Suprapubic skin (tissue), 3 donors: ENCODE measurements around the gene TEAD1.

ENCODE experiments used
- CTCF ChIP-seq, 2 donors: fragments of 200-600 bp in 1 of 2; fragments of 450-650 bp in 1 of 2; sonication (generic) in 1 of 2; IDR thresholded peaks; one replicate each; pipeline ENCODE4 v1.5.1; 2016 to 2019; ENCODE audit warnings: antibody characterized with exemption in 2 of 2, mild to moderate bottlenecking in 1 of 2, moderate library complexity in 1 of 2
- POLR2A ChIP-seq, 2 donors: fragments of 450-650 bp; IDR thresholded peaks; one replicate each; pipeline ENCODE4 v1.6.1; 2017; ENCODE audit warnings: antibody characterized with exemption in 2 of 2, mild to moderate bottlenecking in 2 of 2, moderate library complexity in 2 of 2

GRCh38 chr11:12701811-12702592, 27.8 kb downstream of the TEAD1 start:
- no peak for TF ChIP-seq CTCF (IDR thresholded peaks at IDR 0.05)
- TF ChIP-seq POLR2A (IDR thresholded peaks at IDR 0.05): no peak
